Activated T-helper 2 cell treated with anti-CD3 and anti-CD28 coated beads, Interferon-gamma antibody, Interleukin-2, Interleukin-4, amounts not matched to agents 10 μg/mL and 5 μg/mL and 100 μg/mL, durations not matched to agents 14 hours and 24 hours and 36 hours (primary cell): ENCODE data around the gene CIROP. TPM values are rescaled to one million over a fixed set of nuclear protein-coding genes. Genes with fewer than 3 reads are reported as not detected.

Experiments used
- DNase-seq: peaks from one replicate; pipeline ENCODE4 v3.0.0; 2021; ENCODE audit warnings: low spot score
- H3K27ac Mint-ChIP-seq: one replicate; pipeline ENCODE4 v1.8.0; 2021; ENCODE audit warnings: mixed read lengths
- H3K27me3 Mint-ChIP-seq: one replicate; pipeline ENCODE4 v1.8.0; 2021; ENCODE audit warnings: low read depth, mixed read lengths
- H3K36me3 Mint-ChIP-seq: one replicate; pipeline ENCODE4 v1.8.0; 2021; ENCODE audit warnings: low read depth, mixed read lengths
- H3K4me1 Mint-ChIP-seq: one replicate; pipeline ENCODE4 v1.8.0; 2021; ENCODE audit warnings: low read depth, mixed read lengths
- H3K4me3 Mint-ChIP-seq: one replicate; pipeline ENCODE4 v1.8.0; 2021; ENCODE audit warnings: low read depth, mild to moderate bottlenecking, moderate library complexity, mixed read lengths
- H3K9me3 Mint-ChIP-seq: one replicate; pipeline ENCODE4 v1.8.0; 2021; ENCODE audit warnings: mixed read lengths
- intact Hi-C: fragments of 100-400 bp; cut with micrococcal nuclease; formaldehyde crosslinking; loops from one replicate; pipeline ENCODE4 v1.15.1; 2023
- total RNA-seq: library from RNA; stranded (reverse); gene quantifications from 2 replicates; pipeline ENCODE4 v1.2.3, GENCODE V29; 2022

CIROP gene
- total RNA-seq, 1 donor from 2014 or later = not detected

- Mint-ChIP-seq H3K27me3 (peaks cover 7% of the 10 kb centered on the region), H3K4me1 (peaks cover 16% of the 10 kb centered on the region), H3K9me3 (no peaks in the 10 kb centered on the region), H3K27ac (no peak overlapping the region), H3K4me3 (peak overlapping the region; percentile 24), H3K36me3 (peaks cover 44% of the 10 kb centered on the region)
- intact Hi-C loops = loop anchor here (1.0 to 5.0 kb wide), 2 partner anchors 52 to 73 kb away; no protein-coding TSS in a partner anchor
- no peak for DNase-seq
Measured at GRCh38 chr14:23058654-23059504, 45.9 kb downstream of the CIROP start.

GRCh38 chr14:23057757-23058653 is 46.8 kb downstream of the CIROP start:
- Mint-ChIP-seq H3K36me3 (peaks cover 35% of the 10 kb centered on the region), H3K9me3 (no peaks in the 10 kb centered on the region), H3K4me1 (peaks cover 16% of the 10 kb centered on the region), H3K4me3 (peak overlapping the region; percentile 84), H3K27ac (peak overlapping the region; percentile 51), H3K27me3 (peaks cover 7% of the 10 kb centered on the region)
- intact Hi-C loops = loop anchor here (1.0 to 5.0 kb wide), 4 partner anchors 23 to 72 kb away; partner anchors contain the start of gene PSMB5
- peak; percentile 79 for DNase-seq

GRCh38 chr14:23056956-23057756 is 47.6 kb downstream of the CIROP start, which contains the start of gene CDH24:
Gene CDH24 (minus strand): TSS chr14:23057520. CDS start chr14:23055733, 1,787 bp downstream.
- peaks cover 7% of the 10 kb centered on the region for H3K27me3 Mint-ChIP-seq
- peak within 1 kb of the TSS; percentile 84 for H3K4me3 Mint-ChIP-seq
- no peaks in the 10 kb centered on the region for H3K9me3 Mint-ChIP-seq
- H3K4me1 Mint-ChIP-seq = peaks cover 16% of the 10 kb centered on the region
- peak; percentile 74 for DNase-seq
- peaks cover 27% of the 10 kb centered on the region for H3K36me3 Mint-ChIP-seq
- H3K27ac Mint-ChIP-seq = peak within 1 kb of the TSS; percentile 51
- intact Hi-C loops = loop anchor here (1.0 to 5.0 kb wide), 4 partner anchors 22 to 127 kb away; partner anchors contain the start of gene PSMB5

GRCh38 chr14:23056145-23056955 is 48.4 kb downstream of the CIROP start:
- peak; percentile 57 for DNase-seq
- H3K27ac Mint-ChIP-seq = peak overlapping the region; percentile 43
- no peaks in the 10 kb centered on the region for H3K9me3 Mint-ChIP-seq
- H3K4me1 Mint-ChIP-seq = peaks cover 16% of the 10 kb centered on the region
- H3K4me3 Mint-ChIP-seq = peak overlapping the region; percentile 84
- peaks cover 21% of the 10 kb centered on the region for H3K36me3 Mint-ChIP-seq
- H3K27me3 Mint-ChIP-seq = peaks cover 7% of the 10 kb centered on the region
- intact Hi-C loops = loop anchor here (1.0 to 5.0 kb wide), 4 partner anchors 22 to 126 kb away; partner anchors contain the start of gene PSMB5

DNA sequence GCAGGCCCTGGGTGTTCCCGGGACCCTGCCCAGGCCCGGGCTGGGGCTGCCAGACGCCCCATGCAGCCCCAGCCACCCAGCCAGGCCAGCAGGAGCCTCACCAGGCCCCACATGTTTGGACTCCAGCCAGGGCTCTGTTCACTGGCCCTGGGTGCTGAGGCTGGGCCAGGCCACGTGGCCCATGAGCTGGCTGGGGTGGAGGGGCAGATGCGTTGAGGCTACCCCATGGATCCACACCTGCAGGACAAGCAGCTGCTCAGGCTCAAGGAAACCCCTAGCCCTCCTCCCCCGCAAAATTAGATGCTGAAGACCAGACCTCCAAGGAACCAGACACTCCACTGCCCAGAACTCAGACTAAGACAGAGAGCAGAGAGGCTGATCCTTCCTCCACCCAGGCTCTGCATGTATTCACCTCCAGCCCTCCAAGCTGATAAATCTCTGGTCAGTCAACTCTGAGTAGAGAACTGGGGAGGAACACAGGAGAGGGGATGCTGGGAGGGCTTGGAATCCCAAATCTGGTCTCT is 49.1 kb downstream of the CIROP start:
- H3K27me3 Mint-ChIP-seq = peaks cover 7% of the 10 kb centered on the region
- no peak overlapping the region for H3K27ac Mint-ChIP-seq
- no peak for DNase-seq
- peaks cover 16% of the 10 kb centered on the region for H3K4me1 Mint-ChIP-seq
- no peaks in the 10 kb centered on the region for H3K9me3 Mint-ChIP-seq
- peaks cover 14% of the 10 kb centered on the region for H3K36me3 Mint-ChIP-seq
- intact Hi-C loops = loop anchor here (1.0 to 5.0 kb wide), 4 partner anchors 21 to 125 kb away; partner anchors contain the start of gene PSMB5
- H3K4me3 Mint-ChIP-seq = peak overlapping the region; percentile 84

GRCh38 chr14:23055147-23055550 is 49.6 kb downstream of the CIROP start:
- H3K36me3 Mint-ChIP-seq = peaks cover 12% of the 10 kb centered on the region
- no peaks in the 10 kb centered on the region for H3K9me3 Mint-ChIP-seq
- H3K27ac Mint-ChIP-seq = no peak overlapping the region
- peaks cover 7% of the 10 kb centered on the region for H3K27me3 Mint-ChIP-seq
- intact Hi-C loops = loop anchor here (5.0 kb wide), 1 partner anchor 48 kb away; no protein-coding TSS in a partner anchor
- DNase-seq = no peak
- no peak overlapping the region for H3K4me3 Mint-ChIP-seq
- H3K4me1 Mint-ChIP-seq = peaks cover 16% of the 10 kb centered on the region

GRCh38 chr14:23054000-23054811 is 50.6 kb downstream of the CIROP start:
- H3K27ac Mint-ChIP-seq = no peak overlapping the region
- intact Hi-C loops = no loop called here
- peaks cover 7% of the 10 kb centered on the region for H3K27me3 Mint-ChIP-seq
- peaks cover 16% of the 10 kb centered on the region for H3K4me1 Mint-ChIP-seq
- peaks cover 6% of the 10 kb centered on the region for H3K36me3 Mint-ChIP-seq
- H3K9me3 Mint-ChIP-seq = no peaks in the 10 kb centered on the region
- no peak for DNase-seq
- no peak overlapping the region for H3K4me3 Mint-ChIP-seq

DNA sequence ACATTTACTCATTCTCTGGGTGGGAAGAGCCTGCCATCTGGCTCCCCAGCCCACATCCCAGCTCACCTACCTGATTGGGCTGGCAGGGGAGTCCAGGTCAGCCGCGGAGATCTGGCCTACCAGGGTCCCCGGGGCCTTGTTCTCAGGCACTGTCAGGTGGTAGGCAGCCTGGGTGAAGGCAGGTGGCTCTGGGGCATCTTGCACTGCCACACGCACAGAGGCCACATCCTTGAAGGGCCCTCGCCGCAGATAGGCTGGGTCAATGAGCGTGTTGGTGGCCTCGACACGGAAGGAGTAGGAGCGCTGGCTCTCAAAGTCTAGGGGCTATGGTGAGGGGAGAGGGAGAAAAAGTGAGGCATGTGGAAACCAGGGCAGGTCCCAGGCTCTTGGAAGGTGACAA is 51.4 kb downstream of the CIROP start:
- intact Hi-C loops = no loop called here
- H3K4me1 Mint-ChIP-seq = peaks cover 16% of the 10 kb centered on the region
- DNase-seq = no peak
- H3K27ac Mint-ChIP-seq = no peak overlapping the region
- peaks cover 7% of the 10 kb centered on the region for H3K27me3 Mint-ChIP-seq
- no peaks in the 10 kb centered on the region for H3K9me3 Mint-ChIP-seq
- no peak overlapping the region for H3K4me3 Mint-ChIP-seq
- peaks cover 3% of the 10 kb centered on the region for H3K36me3 Mint-ChIP-seq

- Mint-ChIP-seq H3K9me3 (no peaks in the 10 kb centered on the region), H3K36me3 (no peaks in the 10 kb centered on the region), H3K27ac (no peak overlapping the region), H3K4me3 (no peak overlapping the region), H3K27me3 (peaks cover 7% of the 10 kb centered on the region), H3K4me1 (peaks cover 11% of the 10 kb centered on the region)
- intact Hi-C loops = no loop called here
- no peak for DNase-seq
Measured at GRCh38 chr14:23052671-23053070, 52.1 kb downstream of the CIROP start.

GRCh38 chr14:23052182-23052623 is 52.6 kb downstream of the CIROP start:
- H3K4me1 Mint-ChIP-seq = peaks cover 11% of the 10 kb centered on the region
- no peak for DNase-seq
- intact Hi-C loops = no loop called here
- no peak overlapping the region for H3K27ac Mint-ChIP-seq
- peaks cover 8% of the 10 kb centered on the region for H3K27me3 Mint-ChIP-seq
- H3K4me3 Mint-ChIP-seq = no peak overlapping the region
- H3K36me3 Mint-ChIP-seq = no peaks in the 10 kb centered on the region
- no peaks in the 10 kb centered on the region for H3K9me3 Mint-ChIP-seq
